HepG2 (cell line): ENCODE data around the gene SAMD8. TPM values are rescaled to one million over a fixed set of nuclear protein-coding genes. Genes with fewer than 3 reads are reported as not detected.
"Not testable (repeated sequence)": the region's sequence is repeated elsewhere in the genome, so short reads cannot be mapped to it uniquely, and the experiment has no call there.

Experiments
- ATAC-seq: fragments of 200-7000 bp; cut with Tn5 transposase; 3 replicates; pipeline ENCODE4 v1.9.1; 2020; ENCODE audit warnings: mild to moderate bottlenecking, moderate library complexity
- BruUV-seq: library from RNA; stranded (reverse); fragments of 400-500 nt; replicated peaks from 2 replicates; lab custom pipeline; 2021; lab: Mats Ljungman, UMichigan
- CTCF ChIA-PET: fragments of 300-600 bp; formaldehyde crosslinking; extraction: SDS; loops from one replicate; lab custom pipeline; 2021; ENCODE audit warnings: low total read pairs, inconsistent platforms, low intra/inter-chr PET ratio; lab: Yijun Ruan, JAX
- POLR2A ChIA-PET: fragments of 350-600 bp; sonication (Branson Sonifier 250); formaldehyde crosslinking; loops from one replicate; lab custom pipeline; 2020; ENCODE audit warnings: antibody characterized with exemption, inconsistent platforms; lab: Yijun Ruan, JAX
- DNase-seq: peaks from one replicate; pipeline ENCODE4 v3.0.0-alpha.2; 2015; ENCODE audit warnings: low spot score
- FAIRE-seq: peaks from 3 replicates; lab custom pipeline; 2011; peaks lifted over from hg19 to GRCh38; lab: Jason Lieb, UNC
- H2AFZ ChIP-seq: one replicate; pipeline ENCODE4 v1.6.1; 2011; ENCODE audit warnings: low read length, inconsistent platforms
- H3K27ac ChIP-seq: fragments of 300-600 bp; 3 replicates; pipeline ENCODE4 v1.8.0; 2011; ENCODE audit warnings: mixed run types, mild to moderate bottlenecking, mixed read lengths, low read length, inconsistent platforms; ENCODE audit not compliant: insufficient read depth; ENCODE audit errors: extremely low read length
- H3K27me3 ChIP-seq, 2 experiments: fragments of 200-600 bp in 1 of 2; 2 replicates in 1 of 2; 3 replicates in 1 of 2; pipeline versions ENCODE4 v1.6.0 to v1.8.0; 2011; ENCODE audit warnings: low read length in 2 of 2, mild to moderate bottlenecking in 2 of 2, moderate library complexity in 2 of 2, inconsistent platforms in 1 of 2; ENCODE audit not compliant: insufficient read depth in 2 of 2, control insufficient read depth in 1 of 2
- H3K36me3 ChIP-seq, 2 experiments: fragments of 200-600 bp in 1 of 2; replicated peaks in 1 of 2; 2 replicates in 1 of 2; 3 replicates in 1 of 2; pipeline versions ENCODE4 v1.5.1 to v1.8.0; 2011; ENCODE audit warnings: low read length in 2 of 2, inconsistent platforms in 1 of 2; ENCODE audit not compliant: insufficient read depth in 2 of 2, control insufficient read depth in 1 of 2
- H3K4me1 ChIP-seq: 2 replicates; pipeline ENCODE4 v1.5.1; 2012; ENCODE audit warnings: low read length, inconsistent platforms; ENCODE audit not compliant: insufficient read depth
- H3K4me2 ChIP-seq: 2 replicates; pipeline ENCODE4 v1.6.0; 2011; ENCODE audit warnings: low read depth, low read length, inconsistent platforms
- H3K4me3 ChIP-seq, 3 experiments: fragments of 200-600 bp in 1 of 3; sonication (generic), shearing (Covaris generic) in 1 of 3; replicated peaks in 1 of 3; 2 replicates each; pipeline ENCODE4 v1.5.1; 2011 to 2016; ENCODE audit warnings: low read length in 3 of 3, inconsistent platforms in 2 of 3, low read depth in 2 of 3, mild to moderate bottlenecking in 2 of 3, control low read depth in 1 of 3, mixed read lengths in 1 of 3; ENCODE audit not compliant: insufficient read depth in 1 of 3
- H3K79me2 ChIP-seq: one replicate; pipeline ENCODE4 v1.6.1; 2011; ENCODE audit warnings: low read length, inconsistent platforms; ENCODE audit not compliant: insufficient read depth
- H3K9ac ChIP-seq: 2 replicates; pipeline ENCODE4 v1.6.0; 2011; ENCODE audit warnings: mild to moderate bottlenecking, low read depth, low read length, inconsistent platforms; ENCODE audit not compliant: insufficient read depth
- H3K9me3 ChIP-seq: 2 replicates; pipeline ENCODE4 v1.5.1; 2012; ENCODE audit warnings: mild to moderate bottlenecking, low read length
- H4K20me1 ChIP-seq: 2 replicates; pipeline ENCODE4 v1.6.0; 2011; ENCODE audit warnings: inconsistent platforms, mild to moderate bottlenecking, low read length, moderate library complexity; ENCODE audit not compliant: insufficient read depth
- CAMTA2 ChIP-seq: sonication (generic); formaldehyde crosslinking; IDR thresholded peaks from 2 replicates; pipeline ENCODE4 v1.4.0; 2020; ENCODE audit warnings: mild to moderate bottlenecking, missing genetic modification reagents, borderline replicate concordance
- KMT2A ChIP-seq: sonication (generic); formaldehyde crosslinking; IDR thresholded peaks from 2 replicates; pipeline ENCODE4 v1.4.0; 2020; ENCODE audit warnings: missing genetic modification reagents
- NFYB ChIP-seq: sonication (generic); formaldehyde crosslinking; IDR thresholded peaks from 2 replicates; pipeline ENCODE4 v1.4.0; 2020; ENCODE audit warnings: missing genetic modification reagents
- POLR2A ChIP-seq, 2 experiments: IDR thresholded peaks; 2 replicates each; pipeline ENCODE4 v1.6.1; 2011; ENCODE audit warnings: low read depth in 2 of 2, low read length in 2 of 2, mild to moderate bottlenecking in 1 of 2, moderate library complexity in 1 of 2; ENCODE audit not compliant: insufficient read depth in 1 of 2
- ZFP36L2 ChIP-seq: sonication (generic); formaldehyde crosslinking; IDR thresholded peaks from 2 replicates; pipeline ENCODE4 v1.4.0; 2020; ENCODE audit warnings: missing genetic modification reagents
- WGBS: methylation state at CpG from one replicate; pipeline ENCODE4 v1.1.6; 2017; ENCODE audit warnings: low lambda C conversion rate; 5-methylcytosine and 5-hydroxymethylcytosine counted together
- in situ Hi-C: cut with HindIII; loops from 2 replicates; pipeline ENCODE4 v1.10.0; 2017; ENCODE audit warnings: low pct_unique_long_range_greater_than_20kb; ENCODE audit not compliant: extremely low pct_ligation_motif_present
- intact Hi-C: fragments of 100-400 bp; cut with micrococcal nuclease; formaldehyde crosslinking; loops from one replicate; pipeline ENCODE4 v1.10.0; 2022; ENCODE audit not compliant: unreplicated experiment
- polyA plus RNA-seq, 8 experiments: library from polyadenylated mRNA; depleted of rRNA in 3 of 8; stranded (reverse) in 7 of 8; unstranded in 1 of 8; fragments of >200 nt; fragmentation: Illumina TruSeq in 4 of 8; extraction: Trizol in 4 of 8; gene quantifications; 2 replicates each; pipeline versions ENCODE4 v1.2.1 to v1.2.3, GENCODE V29; 2011 to 2016; ENCODE audit warnings: low read depth in 4 of 8, missing spikeins in 1 of 8, mixed read lengths in 1 of 8; ENCODE audit not compliant: insufficient read depth in 1 of 8
- total RNA-seq, 5 experiments: library from RNA; depleted of rRNA; stranded (reverse); fragments of >200 nt; fragmentation: Illumina TruSeq; extraction: Trizol; gene quantifications; 2 replicates each; pipeline ENCODE4 v1.2.3, GENCODE V29; 2016; ENCODE audit warnings: low read depth in 1 of 5
- TF ChIP-seq, protein P1 (sequence below): IDR thresholded peaks from 2 replicates; pipeline ENCODE4 v1.6.1; 2016
- TF ChIP-seq, protein P2 (sequence below): sonication (generic); formaldehyde crosslinking; IDR thresholded peaks from 2 replicates; pipeline ENCODE4 v1.8.1; 2023; ENCODE audit warnings: mild to moderate bottlenecking, missing genetic modification reagents
- TF ChIP-seq, protein P3 (sequence below): IDR thresholded peaks from 2 replicates; pipeline ENCODE4 v1.6.1; 2012; ENCODE audit warnings: low read depth, low read length, improper control_type of control experiment
- TF ChIP-seq, protein P4 (sequence below): IDR thresholded peaks from 2 replicates; pipeline ENCODE4 v1.6.1; 2016

The SAMD8 gene
- total and polyA plus RNA-seq, 2 of the 13 experiments (the other 11 are each of a cell fraction or from before 2014, with no cell fraction given) = 10.4 to 13.2 TPM

DNA sequence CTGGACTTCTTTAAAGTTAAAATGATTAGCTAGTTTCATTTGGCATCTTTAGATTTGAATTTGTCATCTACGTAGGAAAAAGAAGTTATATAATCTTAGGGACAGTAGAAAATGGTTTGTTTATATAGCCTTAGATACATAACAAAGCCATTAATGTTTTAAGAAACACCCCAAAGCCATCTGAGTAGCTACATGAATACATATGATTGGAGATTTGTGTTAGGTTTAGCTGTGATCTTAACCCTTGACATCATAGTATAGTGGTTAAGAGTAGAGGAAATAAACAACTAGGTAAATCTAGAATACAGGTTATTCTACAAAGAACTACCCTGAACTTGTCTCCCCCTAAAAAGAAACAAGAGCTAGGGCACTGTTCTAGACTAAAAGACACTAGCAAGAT lies 18.1 kb downstream of the SAMD8 start:
- Histone ChIP-seq H3K27me3 (no peaks in the 10 kb centered on the region), H2AFZ (no peak overlapping the region), H3K9ac (no peak overlapping the region), H3K79me2 (peaks cover 18% of the 10 kb centered on the region), H3K4me3 (no peak overlapping the region), H3K4me1 (peaks cover 36% of the 10 kb centered on the region)
- no peak for FAIRE-seq
- BruUV-seq = no TSS peak
- in situ Hi-C loops = no loop called here
- CTCF ChIA-PET = no interaction called here
- TF ChIP-seq KMT2A (CRISPR knock-in tag) (no peak), POLR2A (IDR thresholded peaks at IDR 0.05; ENCODE audit: insufficient read depth in 1 of 2, low read depth in 2 of 2, low read length in 2 of 2) (no peak), ZFP36L2 (CRISPR knock-in tag) (no peak), NFYB (CRISPR knock-in tag) (no peak), CAMTA2 (CRISPR knock-in tag) (no peak)
- TF ChIP-seq, protein P1, sequence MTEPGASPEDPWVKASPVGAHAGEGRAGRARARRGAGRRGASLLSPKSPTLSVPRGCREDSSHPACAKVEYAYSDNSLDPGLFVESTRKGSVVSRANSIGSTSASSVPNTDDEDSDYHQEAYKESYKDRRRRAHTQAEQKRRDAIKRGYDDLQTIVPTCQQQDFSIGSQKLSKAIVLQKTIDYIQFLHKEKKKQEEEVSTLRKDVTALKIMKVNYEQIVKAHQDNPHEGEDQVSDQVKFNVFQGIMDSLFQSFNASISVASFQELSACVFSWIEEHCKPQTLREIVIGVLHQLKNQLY (CRISPR knock-in tag) = no peak
- TF ChIP-seq, protein P2, sequence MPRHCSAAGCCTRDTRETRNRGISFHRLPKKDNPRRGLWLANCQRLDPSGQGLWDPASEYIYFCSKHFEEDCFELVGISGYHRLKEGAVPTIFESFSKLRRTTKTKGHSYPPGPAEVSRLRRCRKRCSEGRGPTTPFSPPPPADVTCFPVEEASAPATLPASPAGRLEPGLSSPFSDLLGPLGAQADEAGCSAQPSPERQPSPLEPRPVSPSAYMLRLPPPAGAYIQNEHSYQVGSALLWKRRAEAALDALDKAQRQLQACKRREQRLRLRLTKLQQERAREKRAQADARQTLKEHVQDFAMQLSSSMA (CRISPR knock-in tag) = no peak
- TF ChIP-seq, protein P3, sequence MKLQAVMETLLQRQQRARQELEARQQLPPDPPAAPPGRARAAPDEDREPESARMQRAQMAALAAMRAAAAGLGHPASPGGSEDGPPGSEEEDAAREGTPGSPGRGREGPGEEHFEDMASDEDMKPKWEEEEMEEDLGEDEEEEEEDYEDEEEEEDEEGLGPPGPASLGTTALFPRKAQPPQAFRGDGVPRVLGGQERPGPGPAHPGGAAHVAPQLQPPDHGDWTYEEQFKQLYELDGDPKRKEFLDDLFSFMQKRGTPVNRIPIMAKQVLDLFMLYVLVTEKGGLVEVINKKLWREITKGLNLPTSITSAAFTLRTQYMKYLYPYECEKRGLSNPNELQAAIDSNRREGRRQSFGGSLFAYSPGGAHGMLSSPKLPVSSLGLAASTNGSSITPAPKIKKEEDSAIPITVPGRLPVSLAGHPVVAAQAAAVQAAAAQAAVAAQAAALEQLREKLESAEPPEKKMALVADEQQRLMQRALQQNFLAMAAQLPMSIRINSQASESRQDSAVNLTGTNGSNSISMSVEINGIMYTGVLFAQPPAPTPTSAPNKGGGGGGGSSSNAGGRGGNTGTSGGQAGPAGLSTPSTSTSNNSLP = no peak
- TF ChIP-seq, protein P4, sequence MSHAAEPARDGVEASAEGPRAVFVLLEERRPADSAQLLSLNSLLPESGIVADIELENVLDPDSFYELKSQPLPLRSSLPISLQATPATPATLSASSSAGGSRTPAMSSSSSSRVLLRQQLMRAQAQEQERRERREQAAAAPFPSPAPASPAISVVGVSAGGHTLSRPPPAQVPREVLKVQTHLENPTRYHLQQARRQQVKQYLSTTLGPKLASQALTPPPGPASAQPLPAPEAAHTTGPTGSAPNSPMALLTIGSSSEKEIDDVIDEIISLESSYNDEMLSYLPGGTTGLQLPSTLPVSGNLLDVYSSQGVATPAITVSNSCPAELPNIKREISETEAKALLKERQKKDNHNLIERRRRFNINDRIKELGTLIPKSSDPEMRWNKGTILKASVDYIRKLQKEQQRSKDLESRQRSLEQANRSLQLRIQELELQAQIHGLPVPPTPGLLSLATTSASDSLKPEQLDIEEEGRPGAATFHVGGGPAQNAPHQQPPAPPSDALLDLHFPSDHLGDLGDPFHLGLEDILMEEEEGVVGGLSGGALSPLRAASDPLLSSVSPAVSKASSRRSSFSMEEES (CRISPR knock-in tag) = no peak
- TF ChIP-seq, all 625 proteins: peak for 0
- 88% methylated on average over 1 of the region's 1 CpG for WGBS
- no peak for DNase-seq
- no peaks in the 10 kb centered on the region for H4K20me1 ChIP-seq
- no peak for ATAC-seq
- H3K4me2 ChIP-seq = no peak overlapping the region
- intact Hi-C loops = no loop called here
- no peaks in the 10 kb centered on the region for H3K9me3 ChIP-seq
- POLR2A ChIA-PET = no interaction called here
- no peaks in the 10 kb centered on the region for H3K36me3 ChIP-seq
- no peak overlapping the region for H3K27ac ChIP-seq

DNA sequence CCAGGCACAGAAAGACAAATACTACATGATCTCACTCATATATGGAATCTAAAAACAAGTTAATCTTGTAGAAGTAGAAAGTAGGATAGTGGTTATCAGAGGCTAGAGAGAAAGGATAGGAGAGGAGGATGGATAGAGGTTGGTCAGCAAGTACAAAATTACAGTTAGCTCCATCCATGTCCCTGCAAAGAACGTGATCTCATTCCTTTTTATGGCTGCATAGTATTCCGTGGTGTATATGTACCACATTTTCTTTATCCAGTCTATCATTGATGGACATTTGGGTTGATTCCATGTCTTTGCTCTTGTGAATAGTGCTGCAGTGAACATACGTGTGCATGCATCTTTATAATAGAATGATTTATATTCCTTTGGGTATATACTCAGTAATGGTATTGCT lies 22.2 kb downstream of the SAMD8 start:
- H2AFZ ChIP-seq, intact Hi-C loops, DNase-seq, BruUV-seq, H3K4me3 ChIP-seq, H3K9me3 ChIP-seq, in situ Hi-C loops, CTCF ChIA-PET, H4K20me1 ChIP-seq, H3K27ac ChIP-seq, POLR2A ChIA-PET, H3K27me3 ChIP-seq, H3K9ac ChIP-seq, FAIRE-seq, H3K4me2 ChIP-seq, H3K36me3 ChIP-seq, ATAC-seq: not testable (repeated sequence)
- Histone ChIP-seq H3K79me2 (peaks cover 24% of the 10 kb centered on the region), H3K4me1 (peaks cover 46% of the 10 kb centered on the region)
- 96% methylated on average over 3 of the region's 3 CpGs for WGBS
